ENCODE measurements around the gene STX16.
"Not testable (repeated sequence)": the region's sequence is repeated elsewhere in the genome, so short reads cannot be mapped to it uniquely, and the experiment has no call there.

The STX16 gene

DNA sequence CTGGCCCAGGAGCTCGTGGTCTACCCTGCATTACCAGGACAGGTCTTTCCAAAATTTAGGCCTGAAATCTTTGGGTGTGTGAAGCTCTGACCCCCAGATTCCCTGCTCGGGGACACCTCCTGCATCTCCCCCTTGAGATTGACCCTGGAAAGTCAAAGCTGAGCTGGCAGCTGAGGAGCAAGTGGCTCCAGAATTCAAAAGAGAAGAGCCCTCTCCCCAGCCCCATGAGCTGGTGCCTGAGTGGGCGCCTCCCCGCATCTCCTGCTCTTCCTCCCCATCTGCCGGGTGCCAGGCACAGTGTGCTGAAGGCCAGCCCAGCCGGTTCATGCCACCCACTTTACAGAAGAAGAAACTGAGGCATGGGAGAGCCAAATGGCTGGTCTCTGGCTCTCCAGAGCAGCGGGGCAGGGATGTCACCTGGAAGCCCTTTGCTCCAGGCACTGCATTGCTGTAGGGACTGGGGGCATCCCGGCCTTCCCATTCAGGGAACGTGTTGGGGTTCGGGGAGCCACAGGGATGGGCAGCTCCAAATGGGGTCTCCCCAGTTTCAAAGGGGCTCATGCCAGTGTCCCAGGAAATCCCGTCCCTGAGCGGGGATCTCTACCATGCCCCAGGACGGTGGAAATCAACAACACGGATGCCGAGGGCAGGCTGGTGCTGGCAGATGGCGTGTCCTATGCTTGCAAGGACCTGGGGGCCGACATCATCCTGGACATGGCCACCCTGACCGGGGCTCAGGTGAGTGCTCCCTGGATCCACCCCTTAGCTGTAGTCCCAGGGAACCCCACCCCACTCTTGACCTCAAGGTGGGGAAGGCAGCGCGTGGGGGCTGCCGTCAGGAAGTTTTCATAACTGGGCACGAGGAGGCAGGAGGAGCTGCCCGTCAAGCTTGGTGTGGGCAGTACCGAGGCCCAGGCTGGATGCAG, 62.0 kb downstream of the STX16 start:
- no peak for DNase-seq

DNA sequence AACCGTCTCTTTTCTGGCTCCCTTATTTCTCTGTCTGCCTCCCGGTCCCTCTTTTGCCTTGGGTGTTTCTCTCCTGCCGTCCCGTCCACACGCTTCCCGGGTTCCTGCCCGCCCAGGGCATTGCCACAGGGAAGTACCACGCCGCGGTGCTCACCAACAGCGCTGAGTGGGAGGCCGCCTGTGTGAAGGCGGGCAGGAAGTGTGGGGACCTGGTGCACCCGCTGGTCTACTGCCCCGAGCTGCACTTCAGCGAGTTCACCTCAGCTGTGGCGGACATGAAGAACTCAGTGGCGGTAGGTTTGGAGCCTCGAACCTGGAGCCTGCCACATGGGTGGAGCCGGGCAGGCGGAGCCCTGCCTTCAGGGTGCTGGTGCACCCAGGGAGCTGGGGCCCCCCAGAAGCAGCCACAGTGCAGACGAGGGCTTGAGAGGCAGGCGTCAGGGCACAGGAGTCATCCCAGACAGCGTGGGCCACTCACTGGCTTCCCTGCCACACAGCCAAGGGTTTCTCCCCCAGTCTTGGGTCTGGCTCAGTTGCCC, 62.8 kb downstream of the STX16 start:
- DNase-seq = no peak

DNA sequence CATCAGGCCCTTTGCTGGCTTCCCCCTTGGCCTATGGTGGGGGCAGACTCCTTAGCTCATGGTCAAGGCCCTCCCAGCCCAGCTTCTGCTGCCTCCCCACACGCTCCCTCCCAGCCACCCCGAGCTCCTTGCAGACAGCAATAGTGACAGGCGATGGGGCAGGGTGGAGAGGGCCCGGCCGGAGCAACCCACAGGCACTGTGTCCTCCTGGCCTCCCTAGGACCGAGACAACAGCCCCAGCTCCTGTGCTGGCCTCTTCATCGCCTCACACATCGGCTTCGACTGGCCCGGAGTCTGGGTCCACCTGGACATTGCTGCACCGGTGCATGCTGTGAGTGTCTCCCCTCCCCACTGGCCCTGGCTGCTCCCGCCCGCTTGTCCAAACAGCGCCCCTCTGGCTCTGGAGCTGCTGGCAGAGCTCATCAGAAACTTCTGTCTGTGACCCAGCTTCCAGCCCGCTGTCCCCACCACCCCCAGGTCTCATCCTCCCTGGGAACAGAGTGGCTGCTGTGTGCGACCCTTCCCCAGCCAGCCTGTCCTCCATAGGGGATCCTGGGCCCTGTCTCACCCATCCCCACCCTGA, 63.3 kb downstream of the STX16 start:
- DNase-seq = no peak

DNA sequence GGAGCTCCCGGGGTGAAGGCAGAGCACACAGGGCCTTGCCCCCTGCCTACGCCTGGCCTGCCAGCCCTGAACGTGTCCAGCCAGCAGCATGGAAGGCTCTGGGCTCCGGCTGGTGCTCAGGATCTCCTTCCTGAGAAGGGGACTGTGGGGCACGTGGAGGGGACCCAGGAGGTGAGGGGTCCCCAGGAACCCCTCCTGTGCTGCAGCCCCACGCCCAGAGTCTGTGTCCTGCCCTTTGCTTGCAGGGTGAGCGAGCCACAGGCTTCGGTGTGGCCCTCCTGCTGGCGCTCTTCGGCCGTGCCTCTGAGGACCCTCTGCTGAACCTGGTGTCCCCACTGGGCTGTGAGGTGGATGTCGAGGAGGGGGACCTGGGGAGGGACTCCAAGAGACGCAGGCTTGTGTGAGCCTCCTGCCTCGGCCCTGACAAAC, 63.9 kb downstream of the STX16 start:
- DNase-seq = no peak

DNA sequence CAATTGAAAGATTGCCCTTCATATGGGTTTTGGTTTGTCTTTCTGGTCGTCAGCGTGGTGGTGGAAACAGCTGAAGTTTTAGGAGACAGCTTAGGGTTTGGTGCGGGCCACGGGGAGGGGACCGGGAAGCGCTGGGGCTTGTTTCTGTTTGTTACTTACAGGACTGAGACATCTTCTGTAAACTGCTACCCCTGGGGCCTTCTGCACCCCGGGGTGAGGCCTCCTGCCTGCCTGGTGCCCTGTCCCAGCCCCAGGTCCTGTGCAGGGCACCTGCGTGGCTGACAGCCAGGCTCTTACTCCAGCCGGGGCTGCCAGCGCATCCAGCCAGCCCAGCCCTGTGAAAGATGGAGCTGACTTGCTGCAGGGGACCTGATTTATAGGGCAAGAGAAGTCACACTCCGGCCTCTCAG, 64.3 kb downstream of the STX16 start:
- DNase-seq = no peak

DNA sequence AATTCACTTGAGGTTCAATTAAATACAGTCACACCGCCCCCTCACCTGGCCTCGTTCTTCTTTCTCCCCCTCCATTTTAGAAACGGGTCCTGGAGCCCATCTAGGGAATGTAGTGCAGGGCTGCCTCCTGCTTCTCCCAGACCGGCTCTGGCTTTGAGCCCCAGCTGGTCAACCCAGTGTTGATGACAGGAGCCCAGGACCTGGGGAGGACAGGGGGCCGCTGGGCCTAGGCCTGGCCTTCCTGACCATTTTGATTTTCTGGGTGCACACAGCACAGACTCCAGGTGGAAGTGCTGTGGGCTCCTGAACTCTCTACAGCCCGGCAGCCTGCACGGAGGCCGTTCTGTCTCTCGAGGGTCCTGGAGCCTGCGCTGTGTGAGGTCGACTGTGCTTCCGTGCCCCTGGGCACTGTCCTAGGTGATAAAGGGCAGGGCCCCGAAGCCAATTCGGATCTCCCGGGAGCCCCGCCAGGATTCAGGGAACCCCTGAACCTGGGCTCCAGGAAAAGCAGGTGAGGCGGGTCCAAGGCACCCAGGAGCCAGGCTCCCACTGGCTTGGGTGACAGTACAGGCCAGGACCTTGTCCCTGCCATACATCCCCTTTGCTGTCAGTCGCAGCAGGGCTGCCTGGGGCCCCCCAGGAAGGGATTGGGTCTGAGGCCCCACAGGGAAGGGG, 64.9 kb downstream of the STX16 start:
- no peak for DNase-seq

DNA sequence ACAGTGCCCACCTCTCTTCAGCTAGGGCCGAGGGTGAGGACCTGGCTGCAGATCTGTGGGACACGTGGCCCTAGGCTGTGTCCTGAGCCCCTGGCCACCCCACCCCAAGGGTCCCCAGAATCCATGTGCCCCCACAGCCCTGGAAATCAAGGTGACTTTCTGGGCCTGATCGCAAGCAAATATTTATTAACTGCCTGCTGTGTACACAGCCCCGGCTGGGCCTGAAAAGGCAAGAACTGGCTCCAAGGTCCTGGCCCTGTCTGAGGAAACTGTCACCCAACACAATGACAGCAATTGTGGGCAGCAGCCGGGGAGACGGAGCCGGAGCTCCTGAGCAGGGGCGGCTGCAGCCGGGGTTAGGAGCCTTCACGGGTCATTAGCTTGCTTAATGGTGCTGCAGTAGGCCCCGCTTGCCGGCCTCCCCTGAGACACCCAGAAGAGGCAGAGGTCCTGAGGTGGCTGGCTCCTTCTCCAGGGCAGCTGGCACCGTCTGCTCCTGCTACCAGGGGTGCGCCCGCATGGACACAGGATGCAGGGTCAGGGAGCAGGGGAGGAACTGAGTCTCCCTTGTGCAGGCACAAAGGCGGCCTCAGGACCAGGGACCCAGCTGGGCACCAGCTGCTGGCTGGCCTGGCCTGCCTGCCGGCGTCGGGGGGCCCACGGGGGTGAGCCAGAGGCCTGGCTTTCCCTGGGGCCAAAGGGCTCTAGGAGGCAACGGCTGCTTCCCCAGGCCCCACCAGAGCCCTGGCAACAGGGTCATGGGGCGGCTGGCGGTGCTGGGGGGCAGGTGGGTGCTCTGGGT, 65.6 kb downstream of the STX16 start:
- DNase-seq = no peak

DNA sequence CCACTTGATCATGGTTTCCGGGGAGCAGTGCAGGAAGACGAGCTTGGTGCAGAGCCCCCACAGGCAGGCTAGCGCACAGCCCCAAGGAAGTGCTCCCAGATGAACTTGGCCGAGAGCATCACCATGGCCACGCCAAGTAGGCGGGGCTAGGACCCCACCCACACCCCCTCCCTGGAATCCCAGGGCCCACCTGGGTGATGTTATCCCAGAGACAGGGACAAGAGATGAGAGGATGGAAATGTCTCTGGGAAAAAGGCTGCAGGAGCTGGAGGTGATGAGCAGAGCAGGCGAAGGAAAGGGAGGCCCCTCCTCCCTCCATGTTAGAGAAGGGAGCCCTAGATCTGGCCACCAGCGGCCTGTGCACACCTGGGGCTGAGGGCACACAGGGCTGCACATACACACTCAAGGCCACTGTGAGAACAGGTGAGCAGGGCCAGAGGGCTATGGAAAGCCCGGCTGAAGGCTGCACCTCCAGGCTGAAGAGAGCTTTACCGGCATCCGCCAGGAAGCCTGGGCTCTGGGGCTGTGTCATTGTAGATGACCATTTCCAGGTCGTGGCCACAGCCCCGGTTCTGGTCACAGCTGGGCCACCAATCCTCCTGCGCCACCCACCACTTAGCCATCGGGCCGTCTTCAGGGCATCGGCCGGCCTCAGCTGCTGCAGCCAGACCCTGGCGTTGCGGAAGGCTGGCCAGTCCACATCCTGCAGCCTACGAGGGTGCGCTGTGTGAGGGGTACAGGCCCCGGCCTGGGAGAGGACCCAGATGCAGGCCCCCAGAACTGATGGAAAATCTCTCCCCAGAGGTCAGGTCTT, 66.4 kb downstream of the STX16 start:
- no peak for DNase-seq

DNA sequence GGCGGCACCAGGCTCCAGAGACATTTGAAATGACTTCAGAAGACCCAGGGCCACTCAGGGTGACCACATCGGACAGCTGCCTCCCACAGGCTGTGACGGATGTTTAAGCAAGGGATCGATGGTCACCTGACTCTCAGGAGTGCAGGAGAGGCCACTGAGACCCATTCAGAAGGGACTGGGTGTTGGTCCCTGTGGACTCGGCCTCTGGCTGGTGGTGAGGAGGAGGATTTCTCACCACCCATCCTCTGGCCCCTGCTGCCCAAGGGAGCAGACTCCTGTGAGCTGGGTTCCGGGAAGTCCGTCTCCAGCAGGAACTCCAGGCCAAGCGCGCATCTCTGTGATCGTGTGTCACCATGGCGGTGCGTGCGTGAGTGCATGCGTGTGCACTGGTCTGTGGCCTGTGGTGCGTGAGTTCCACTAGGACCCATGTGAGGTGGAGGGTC, 67.1 kb downstream of the STX16 start:
- DNase-seq = no peak

DNA sequence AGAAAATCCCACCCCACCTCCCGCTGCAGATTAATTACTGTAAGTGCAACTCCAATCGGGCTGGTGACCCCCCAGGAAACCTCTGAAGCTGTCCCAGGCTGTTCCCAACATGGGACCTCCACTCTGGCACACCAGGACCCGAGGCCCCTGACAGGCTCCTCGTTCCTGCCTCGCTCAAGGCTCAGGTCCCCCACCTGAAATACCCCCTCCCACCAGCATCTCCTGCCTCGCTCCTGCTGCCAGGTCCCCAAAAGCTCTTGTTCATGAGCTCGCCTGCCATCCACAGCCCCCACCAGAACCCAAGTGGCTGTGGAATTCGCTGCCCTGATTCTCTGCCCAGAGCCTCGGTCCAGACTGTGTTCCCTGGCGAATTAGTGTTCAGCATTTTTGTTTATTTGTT, 67.6 kb downstream of the STX16 start:
- no peak for DNase-seq

DNA sequence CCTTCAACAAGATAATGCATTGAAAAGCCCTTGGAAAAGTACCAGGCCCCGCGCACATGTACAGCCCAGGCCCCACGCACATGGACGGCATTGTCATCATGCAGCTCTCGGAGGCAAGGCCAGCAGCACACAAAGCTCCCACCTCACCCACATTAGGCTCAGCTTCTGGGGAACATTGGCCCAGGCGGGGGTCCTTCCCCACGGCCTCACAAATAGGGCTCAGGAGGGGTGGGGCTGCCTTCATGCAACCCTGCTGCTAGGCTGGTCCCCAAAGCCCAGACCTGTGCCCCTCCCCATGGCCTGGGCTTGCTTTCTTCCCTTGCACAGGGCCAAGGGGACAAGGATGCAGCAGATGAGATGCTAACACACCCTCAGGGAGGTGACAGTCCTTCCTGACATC, 68.2 kb downstream of the STX16 start:
- DNase-seq = no peak

DNA sequence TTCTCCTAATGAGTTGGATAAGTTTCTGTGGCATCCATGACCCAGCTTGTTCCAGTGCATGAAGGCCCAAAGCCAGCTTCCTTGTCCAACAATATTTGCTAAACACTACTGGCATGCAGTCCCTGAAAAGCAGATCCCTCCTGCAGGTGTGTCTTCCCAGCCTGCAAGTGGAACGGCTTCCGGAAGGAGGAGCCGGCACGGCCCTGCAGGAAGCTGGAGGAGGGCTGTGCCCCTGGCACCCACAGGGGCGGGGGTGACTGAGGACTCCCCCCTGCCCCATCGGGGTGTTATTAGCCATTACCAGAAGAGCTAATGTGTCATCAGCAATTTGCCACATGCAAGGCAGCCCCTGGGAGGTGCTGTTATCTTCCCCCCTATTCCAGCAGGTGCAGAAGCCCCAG, 68.9 kb downstream of the STX16 start:
- DNase-seq = no peak

DNA sequence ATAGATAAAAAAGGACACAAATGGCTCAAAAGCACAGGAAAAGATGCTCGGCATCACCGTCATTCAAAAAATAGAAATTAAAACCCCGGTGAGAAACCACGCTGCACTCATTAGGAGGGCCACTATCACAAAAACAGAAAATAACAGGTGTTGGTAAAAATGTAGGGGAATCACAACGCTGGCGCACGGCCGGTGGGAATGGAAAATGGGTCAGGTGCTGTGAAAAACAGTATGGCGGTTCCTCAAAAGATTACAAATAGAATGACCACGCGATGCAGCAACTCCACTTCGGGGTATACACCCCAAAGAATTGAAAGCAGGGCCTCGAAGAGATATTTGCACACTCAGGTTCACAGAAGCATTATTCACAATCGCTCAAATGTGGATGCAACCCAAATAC, 69.8 kb downstream of the STX16 start:
- no peak for DNase-seq

DNA sequence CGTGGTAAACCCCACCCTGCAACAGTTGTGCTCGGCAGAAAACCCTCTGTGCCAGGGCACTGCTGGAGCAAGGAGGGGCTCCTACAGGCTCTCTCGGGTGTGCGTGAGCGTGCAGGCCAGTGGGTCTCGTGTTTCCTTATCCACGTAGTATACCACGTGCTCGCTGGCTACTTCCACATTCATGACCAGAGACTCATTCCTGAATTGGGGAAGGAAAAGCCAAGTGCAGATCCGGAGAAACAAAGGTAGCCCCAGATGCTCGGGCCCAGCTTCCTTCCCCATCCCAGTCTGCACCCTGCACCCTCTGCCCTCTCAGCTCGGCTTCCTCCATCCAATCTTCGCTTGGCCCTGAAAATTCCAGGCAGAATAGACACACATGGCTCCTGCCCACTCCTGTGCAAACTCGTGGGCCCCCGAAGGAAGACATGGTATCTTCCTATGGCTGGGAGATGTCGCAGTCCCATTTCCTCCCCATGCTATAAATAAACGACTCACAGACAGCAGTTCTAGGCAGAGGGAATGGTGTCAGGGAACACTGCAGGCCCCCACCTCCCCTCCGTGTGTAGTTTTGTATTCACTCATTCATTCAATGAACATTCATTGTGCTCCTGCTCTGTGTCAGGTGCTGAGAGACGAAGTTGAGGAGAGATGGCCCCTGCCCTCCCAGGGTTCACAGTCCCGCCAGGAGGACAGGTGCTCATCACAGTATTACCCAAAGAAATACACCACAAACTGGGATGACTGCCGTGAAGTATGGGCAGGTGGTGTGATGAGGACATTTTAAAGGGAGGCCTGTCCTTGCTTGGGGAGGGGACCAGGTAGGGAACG, 71.1 kb downstream of the STX16 start:
- no peak for DNase-seq

DNA sequence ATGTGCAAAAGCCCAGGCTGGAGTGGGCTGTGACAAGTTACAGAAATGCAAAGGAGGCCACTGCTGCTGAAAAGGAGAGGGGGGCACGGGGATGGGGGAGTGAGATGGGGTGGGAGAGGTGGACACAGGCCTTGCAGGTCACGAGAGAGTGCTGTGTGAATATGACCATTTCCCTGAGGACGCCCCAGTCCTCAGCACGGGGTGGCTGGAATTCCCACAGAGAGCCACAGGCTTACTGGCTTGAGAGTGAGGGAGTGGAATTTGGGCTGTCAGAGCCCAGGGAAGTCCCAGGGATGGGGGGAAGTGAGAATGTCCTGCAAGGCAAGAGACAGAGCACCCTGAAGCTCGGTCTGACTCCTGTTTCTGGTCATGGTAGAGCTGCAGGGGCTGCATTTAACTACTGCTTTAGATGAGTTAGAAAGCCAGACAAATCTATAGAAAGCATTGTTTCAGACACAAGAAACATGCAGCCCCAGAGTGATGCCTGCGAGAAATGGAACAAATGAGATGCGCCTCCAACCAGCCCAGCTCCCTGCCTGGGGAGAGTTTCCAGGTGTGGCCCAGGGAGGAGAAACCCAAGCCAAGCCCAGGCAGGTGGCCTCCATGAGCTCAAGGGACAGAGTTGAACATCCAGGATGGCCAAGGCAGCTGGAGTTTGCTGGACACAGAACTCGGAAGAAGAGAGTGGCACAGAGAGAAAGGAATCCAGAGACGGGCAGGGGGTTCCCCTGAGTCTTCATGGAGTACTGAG, 72.0 kb downstream of the STX16 start:
- no peak for DNase-seq

DNA sequence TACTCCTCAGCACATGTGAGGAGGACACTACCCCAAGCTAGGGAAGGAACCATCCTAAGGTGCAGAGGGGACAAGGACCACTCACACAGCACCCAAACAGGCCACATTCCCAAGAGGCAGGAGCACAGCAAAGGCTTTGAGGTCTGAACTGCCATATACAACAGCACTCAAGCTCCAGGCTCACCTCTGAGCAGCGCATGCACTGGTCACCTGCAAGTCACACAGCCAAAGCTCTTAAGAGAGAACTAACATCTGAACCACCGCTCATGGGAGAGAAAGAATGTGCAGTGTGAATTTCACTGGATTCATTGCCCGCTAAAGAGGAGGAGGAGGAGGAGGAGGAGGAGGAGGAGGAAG, 72.5 kb downstream of the STX16 start:
- no peak for DNase-seq

DNA sequence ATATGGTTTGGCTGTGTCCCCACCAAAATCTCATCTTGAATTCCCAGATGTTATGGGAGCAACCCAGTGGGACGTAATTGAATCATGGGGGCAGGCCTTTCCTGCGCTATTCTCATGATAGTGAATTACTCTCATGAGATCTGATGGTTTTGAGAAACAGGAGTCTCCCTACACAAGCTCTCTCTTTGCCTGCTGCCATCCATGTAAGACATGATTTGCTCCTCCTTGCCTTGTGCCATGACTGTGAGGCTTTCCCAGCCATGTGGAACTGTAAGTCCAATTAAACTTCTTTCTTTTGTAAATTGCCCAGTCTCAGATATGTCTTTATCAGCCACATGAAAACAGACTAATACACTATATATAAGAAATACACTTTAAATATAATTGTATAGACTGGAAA, 75.1 kb downstream of the STX16 start:
- not testable (repeated sequence) for DNase-seq

All from NCI-H1048 (cell line).